HG03045 (cell line): ENCODE results near the gene PPP2R5B.

ENCODE experiments used
- ATAC-seq: cut with Tn5 transposase; IDR thresholded peaks from one replicate; pipeline ENCODE4 v1.9.1; 2021; ENCODE audit warnings: mild to moderate bottlenecking, moderate library complexity; ENCODE audit not compliant: unreplicated experiment

Gene PPP2R5B

DNA sequence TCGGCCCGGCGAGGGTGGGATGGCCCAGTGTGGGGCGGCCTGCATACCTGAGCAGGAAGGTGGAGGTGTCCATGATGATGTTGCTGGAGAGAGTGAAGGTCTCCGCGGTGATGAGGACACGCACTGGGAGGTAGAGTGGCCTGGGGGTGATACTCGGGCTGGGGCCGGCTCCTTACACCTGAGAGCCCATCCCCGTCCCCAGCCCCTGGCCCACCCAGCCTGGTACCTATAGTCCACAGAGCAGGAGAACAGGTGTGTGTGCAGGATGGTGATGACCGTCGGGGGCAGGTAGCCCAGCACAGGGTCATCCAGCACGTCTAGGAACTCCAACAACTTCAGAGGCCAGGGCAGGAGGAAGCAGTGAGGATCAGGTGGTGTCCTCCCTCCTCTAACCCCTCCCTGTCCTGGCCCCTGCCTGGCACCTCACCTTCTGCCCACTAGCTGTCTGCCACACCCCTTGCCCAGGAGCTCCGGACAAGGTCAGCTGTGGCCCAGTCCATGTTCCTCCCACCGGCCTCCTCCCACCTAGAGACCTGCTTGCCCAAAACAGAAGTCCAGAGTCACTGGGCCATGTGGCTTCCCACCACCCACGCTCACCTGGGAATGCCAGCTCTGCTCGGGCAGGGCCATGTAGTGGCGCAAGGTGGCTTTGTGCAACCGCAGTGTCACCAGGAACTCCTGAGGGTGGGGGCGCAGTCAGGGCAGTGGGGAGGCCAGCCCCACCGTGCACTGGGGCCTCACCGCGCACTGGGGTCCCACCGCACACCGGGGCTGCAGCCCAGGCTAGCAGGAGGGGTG, 18.8 kb upstream of the PPP2R5B start:
- no peak for ATAC-seq

DNA sequence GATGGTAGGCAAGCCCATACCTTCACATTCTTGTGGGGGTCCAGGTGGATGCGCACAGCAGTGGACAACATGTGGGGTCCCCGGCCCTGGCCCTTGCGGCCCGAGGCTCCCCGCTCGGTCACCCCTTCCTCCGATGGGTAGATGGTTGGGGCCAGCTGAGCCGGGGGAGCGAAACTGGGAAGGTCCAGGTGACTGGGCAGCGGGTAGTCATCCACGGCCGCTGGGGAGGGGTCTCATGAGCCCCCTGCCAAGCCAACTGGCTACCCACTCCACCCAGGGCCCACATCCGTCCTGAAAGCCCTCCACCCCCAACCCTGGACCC, 18.2 kb upstream of the PPP2R5B start:
- ATAC-seq = no peak

DNA sequence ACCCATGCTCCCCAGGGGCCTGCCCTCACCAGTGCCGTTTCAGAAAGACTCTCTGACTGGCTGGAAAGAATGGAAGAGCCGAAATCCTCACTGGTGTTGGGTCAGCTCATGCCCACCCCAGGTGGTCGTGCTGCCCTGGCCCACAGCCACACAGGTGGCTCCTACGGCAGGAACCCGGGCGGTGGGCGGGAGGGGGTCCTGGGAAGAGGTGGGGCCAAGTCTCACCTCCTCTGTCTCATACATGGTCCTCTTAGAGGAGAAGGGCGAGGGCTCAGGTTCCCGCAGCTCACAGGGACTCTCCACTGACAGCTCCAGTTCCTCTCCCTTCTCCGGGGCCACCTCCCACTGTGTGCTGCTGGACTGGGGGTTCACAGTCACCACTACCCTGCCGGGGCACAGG, 15.7 kb upstream of the PPP2R5B start:
- ATAC-seq = no peak

DNA sequence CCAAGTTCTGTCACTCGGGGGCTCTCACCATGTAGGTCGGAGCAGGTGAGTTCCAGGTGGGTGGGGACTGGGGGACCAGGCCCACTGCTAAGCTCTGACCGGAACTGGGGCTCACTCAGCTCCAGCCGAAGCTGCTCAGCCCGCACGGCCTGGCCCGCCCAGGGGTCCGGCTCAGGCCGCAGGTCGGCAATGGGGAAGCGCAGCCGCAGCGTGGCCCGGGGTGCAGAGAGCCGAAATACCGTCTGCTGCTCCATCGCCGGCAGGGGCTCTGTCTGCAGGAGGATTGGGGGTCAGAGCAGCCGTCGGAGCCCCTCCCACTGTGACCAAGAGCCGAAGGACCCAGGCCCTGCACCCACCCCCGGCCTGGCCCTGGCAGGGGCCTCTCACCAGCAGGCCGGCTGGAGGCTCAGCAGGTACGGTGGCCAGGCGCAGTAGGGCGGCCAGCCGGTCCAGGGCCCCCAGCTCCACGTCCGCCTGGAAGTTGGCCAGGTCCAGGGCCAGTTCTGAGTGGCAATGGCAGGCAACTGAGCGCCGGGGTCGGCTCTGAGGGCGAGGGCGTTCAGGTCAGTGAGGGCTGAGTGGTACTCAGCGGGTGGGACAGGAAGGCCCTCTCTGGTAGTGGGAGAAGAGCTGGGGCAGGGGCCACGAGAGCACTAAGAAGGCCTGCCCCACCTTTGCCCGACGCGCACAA, 14.7 kb upstream of the PPP2R5B start:
- ATAC-seq = no peak

DNA sequence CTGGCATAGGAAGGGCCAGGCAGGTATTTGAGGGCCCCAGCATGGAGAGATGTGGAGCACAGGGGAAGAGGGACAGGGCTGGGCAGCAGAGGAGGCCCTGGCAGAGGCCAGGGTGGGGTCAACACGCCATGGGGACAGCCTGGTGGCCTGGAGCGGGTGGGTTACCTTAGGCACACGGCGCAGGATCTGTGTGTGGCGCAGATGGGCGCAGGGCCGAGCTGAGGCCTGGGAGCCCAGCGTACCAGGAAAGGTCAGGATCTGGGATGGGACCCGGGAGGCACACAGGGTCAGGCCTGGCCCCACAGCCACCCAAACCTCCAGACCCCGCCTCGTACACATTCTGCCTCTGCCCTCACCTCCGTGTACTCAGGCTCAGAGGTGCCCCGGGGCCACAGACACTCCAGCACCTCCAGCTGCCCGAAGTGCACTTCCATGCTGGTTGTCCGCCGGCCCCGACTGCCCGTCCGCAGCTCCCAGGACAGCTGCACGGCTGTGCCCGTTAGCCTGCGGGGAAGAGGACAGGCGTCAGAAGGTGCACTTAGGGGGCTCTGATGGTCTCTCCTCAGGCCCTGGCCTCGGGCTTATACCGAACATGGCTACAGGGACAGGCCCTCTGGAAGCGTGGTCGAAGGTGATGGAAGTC, 13.9 kb upstream of the PPP2R5B start:
- ATAC-seq = no peak

DNA sequence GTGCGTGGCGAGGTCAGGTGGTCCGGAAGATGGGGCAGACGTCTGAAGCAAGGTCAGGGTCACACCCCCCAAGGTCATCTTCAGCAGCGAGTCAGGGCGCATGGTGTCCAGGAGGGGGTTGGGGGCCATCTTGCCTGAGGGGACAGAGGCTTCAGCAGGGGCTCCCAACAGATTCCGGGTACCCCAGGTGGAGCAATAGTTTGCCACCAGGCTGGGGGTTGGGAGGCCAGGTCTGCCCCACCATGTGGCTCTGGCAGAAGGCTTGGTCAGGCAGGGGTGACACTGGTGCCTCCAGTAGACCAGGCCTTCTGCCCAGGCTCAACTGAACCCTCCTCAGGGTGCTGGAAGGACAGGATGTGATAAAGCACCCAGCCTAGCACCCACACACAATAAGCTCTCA, 13.3 kb upstream of the PPP2R5B start:
- no peak for ATAC-seq

DNA sequence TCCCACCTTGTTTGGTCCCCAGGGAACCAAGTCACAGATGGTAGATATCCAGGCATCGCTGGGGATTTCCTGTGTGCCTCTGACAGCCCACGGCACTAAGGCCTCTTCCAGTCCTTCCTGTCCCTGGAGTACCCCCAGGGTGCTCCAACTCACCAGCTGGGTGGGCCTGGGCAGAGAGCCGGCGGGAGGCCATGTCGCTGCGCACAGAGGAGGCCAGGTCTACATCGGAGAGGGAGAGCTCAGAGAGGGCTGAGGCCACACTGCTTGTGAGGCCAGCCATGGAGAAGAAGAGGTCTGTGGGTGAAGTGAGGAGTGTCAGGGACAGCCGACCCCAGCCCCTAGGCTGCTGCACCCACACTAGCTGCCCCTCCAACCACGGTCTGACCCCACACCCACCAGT, 12.8 kb upstream of the PPP2R5B start:
- no peak for ATAC-seq

DNA sequence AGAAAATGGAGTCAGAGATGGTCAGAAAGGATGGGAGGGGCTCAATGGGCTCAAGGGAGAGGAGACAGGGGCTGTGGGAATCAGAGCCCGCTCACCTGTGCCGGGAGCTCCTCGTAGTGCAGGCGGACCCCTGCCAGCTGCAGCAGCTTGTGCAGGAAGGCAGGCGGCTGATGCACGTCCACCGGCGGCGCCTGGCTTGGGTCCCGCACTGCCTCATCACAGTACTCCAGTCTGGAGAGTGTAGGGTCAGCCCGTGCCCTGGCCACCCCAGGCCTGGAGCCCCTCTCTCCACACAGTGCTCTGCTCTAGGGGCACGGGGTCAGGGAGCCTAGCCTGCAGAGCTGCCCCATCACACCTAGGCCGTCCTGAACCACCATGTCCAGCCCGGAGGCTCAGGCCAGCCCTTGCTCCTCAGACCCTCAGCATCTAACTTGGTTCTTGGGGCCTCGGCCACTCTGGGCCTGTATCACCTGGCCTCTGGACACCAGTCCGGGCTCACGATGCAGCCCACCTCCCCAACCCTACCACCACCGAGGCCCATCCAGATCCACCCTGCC, 11.2 kb upstream of the PPP2R5B start:
- no peak for ATAC-seq

DNA sequence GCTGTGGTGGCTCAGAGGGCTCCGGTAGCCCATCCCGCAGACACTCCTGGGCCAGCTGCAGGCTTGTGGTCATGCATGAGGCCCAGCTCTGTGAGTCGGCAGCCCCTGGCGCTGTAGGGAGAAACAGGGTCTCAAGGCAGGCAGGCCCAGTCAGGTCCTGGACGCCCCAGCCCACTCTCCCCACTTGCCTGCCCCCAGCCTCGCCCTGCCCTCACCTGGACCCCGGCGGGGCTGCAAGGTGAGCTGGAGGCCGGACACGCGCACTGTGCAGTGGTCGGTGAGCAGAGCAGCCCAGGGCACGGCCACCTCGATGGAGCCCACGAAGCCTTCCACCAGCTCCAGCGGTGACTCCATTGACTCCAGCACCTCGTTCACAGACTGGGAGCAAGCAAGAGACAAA, 10.4 kb upstream of the PPP2R5B start:
- no peak for ATAC-seq

DNA sequence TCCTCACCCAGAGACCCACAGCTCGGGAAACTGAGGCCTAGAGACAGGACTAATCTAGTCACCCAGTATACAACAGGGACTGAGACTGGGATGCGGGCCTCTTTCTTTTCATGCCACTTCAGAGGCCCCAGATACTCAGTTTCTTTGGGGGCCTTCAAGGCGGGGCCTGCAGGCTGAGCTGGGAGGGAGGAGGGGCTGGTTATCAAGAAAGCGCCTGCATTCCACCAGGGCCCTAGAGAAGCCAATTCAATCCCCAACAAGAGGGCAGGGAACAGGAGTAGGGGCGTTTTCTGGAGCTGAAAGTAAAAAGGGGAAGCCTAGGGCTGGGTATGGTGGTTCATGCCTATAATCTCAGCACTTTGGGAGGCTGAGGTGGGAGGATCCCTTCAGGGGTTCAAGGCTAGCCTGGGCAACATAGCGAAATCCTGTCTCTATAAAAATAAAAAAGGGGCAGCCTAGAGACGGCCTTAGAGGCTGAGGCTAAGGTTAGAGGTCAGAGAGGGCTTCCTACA, 9.1 kb upstream of the PPP2R5B start:
- ATAC-seq = no peak

DNA sequence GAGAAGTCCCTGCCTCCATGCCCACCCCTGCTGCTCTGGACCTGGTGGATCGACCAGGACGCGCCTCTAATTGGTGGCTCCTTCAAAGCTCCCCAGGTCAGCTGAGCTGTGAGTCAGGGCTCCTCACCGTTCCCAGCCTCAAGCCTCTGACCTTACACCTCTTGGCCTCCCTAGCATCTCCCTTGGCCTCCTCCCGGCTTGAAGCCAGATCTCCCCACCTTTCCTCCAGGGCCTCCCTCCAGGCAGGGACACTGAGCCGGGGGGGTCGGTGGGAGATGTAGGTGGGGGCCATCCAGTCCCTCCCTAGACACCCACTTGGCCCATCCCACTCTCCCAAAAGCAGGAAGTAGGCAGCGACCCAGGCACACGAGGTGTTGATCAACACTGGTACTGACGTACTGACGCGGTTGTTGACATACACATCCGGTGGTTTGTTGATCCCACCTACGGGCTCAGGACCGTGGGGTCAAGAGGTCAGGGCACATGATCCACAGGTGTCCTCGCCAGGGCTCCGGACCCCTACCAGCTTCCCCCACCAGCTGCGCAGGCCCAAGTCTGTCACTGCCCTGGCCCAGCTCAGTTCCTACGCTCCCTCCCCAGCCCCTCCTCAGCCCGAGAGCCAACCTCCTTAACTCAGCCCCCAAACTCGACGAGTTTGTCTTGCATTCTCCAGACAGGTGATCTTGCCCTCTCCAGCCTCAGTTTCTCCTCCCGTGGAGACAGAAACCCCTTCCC, 8.3 kb upstream of the PPP2R5B start:
- ATAC-seq = no peak

DNA sequence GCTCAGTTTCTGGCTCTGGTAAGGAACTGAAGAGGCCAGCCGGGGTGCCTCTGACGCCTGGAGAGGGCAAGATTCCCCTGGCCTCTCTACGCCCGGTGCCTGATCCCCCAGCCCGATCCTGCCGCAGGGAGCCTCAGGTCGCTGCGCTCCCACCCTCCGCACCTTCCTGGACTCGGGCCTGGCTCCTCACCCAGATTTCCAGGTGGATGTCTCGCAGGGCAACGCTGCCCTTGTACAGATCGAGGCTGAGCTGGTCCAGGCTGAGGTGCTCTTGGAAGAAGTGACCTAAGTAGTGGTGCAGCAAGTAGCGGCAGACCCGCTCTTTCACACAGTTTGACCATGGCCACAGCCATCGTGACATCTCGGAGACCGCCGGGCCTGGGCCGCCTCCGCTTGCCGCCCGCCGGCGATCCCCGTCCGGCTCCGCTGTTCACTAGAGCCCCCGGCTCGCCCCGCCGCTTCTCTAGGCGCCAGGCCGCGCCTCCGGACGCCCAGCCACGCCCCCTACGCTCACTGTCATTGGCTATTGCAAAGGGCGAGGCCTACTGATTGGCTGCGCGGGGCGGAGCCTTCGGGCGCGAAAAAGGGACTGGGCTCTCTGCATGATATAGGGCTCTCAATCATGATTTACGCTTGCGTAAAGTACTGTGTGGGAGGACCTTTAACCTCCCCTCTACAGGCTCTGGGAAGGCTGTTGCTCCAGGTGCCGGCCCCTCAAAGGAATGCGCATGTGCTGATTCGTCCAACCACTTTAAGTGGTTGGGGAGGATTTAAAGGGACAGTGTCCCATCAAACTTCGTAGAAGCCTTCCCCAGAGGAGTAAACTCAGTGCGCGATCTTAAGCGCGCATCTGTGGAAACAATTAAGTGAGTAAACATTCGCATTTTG, 7.5 kb upstream of the PPP2R5B start, which contains the start of gene ATG2A:
TSS of gene ATG2A (minus strand) at position 435 of the 888 bp plus-strand sequence. CDS start at position 361, 74 bp downstream.
- peak; percentile 92 for ATAC-seq

DNA sequence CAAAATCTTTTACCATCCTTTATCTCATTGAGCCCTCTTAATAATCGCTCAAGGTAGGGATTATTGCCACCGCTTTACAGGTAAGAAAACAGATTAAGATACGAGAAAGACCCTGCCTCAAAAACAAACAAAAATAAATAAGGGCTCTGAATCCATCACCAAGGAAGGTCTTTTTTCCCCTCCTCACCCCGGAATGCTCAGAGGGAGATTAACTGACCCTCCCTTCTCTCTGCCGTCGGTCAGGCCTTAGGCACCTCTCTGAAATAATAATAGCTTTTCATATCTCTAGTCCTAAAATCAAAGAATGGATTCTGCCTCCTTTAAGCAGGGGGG, 6.9 kb upstream of the PPP2R5B start:
- no peak for ATAC-seq

DNA sequence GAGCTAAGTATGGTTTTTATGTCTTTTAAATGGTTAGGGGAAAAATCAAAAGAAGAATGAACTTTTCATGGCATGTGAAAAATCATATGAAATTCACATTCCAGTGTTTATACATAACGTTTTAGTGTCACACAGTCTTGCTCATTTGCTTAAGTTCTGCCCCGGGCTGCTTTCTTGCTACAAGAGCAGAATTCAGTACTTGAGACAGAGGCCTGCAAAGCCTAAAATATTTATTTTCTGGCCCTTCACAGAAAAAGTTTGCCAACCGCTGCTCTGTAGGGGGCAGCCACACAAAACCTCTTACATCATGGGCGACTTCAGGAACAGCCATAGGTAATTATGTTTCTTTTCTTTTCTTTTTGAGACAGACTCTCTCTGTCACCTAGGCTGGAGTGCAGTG, 6.5 kb upstream of the PPP2R5B start:
- no peak for ATAC-seq

DNA sequence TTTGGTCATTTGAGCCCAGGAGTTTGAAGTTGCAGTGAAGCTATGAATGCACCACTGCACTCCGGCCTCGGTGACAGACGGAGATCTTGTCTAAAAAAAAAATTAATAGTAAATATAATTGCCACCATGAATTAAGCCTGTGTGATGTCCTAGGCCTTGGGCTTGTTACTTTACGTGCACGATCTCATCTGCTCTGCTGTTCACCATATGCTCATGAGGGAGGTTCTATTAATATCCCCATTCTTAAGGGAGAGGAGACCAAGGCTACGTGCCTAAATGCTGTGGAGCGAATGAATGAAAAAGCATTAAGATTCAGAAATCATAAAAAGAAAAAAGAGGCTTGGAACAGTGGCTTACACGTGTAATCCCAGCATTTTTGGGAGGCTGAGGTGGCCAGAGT, 4.9 kb upstream of the PPP2R5B start:
- no peak for ATAC-seq

DNA sequence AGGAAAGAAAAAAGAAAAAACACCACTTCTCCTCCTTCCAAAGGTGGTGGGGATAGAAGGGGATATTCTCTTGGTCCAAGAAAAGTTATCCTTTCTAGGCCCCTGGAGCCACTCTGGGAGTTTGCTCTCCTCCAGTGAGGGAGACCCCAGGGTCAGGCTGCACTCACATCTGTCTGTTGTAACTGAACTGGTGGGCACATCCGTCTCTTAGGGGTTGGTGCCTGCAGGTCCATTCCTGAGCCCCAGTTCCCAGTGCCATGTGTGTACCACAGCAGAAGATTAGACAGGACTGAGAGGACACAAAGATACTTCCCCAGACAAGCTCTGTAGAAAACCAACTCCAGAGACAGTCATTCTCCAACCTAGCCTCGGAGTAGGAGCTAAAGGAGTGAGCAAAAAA, 4.4 kb upstream of the PPP2R5B start:
- ATAC-seq = no peak

DNA sequence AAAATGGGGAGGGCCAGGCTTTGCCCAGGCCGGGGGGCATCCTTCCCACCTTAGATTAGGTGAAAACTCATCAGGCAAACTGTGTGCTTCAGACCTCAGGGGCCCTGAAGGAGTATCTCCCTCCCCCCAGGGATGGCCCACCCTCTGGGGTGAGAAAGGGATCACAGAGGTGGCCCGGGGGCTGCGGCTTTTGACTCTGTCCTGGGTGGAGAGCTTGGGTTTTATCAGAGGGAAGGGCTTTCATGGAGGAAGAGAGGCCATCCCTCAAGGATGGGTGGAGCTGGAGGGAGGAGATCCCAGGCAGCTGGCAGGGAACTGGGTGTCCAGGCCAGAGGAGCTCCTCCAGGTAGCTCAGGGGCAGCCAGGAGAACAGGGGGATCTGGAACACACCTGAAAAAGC, 3.1 kb upstream of the PPP2R5B start:
- ATAC-seq = no peak

DNA sequence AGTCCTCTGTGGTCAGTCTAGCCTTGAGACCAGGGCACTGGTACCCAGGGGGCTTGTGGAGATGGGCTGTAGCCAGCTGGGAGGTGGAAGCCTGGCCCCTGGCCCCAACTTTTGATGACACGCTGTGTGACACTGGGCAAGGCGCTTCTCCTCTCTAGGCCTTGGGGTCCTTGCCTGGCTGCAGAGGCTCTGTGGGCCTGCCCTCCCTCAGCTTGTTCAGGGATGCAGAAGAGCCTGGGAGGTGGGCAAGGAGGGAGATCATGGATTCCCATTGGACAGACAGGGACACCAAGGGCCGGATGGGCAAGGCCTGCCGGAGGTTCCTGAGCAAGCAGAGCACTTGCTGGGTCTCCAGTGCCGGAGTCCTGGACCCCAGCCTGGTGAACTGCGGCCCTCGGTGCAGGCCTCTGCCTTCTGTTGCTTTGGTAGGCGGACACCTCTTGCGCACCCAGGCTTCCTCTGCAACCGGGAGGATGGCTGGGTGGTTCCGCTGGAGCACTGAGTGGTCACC, 1.3 kb upstream of the PPP2R5B start:
- no peak for ATAC-seq

DNA sequence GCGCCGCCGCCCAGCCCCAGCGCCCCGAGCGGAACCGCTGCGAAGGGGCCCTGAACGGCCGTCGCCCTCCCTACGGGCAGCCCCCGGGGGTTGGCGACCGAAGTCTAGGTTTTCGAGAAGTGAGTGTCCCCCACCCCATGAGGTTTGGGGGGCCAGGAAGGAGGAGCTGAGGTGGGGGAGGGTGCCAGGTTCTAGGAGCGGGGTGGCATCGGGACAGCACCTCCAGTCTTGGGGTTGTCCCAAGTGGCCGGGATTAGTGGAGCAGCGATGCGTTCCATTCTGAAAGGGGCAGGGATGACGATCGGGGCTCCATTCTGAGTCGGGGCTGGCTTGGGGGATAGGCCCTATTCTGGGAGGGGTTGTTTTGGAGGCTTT, 408 bp downstream of the PPP2R5B start:
- ATAC-seq = no peak
